Amygdala (tissue), 56 donors: ENCODE measurements around the gene EEF2.
"Not testable (repeated sequence)": the region's sequence is repeated elsewhere in the genome, so short reads cannot be mapped to it uniquely, and the experiment has no call there.

Experiments used
- DNase-seq, 56 donors: peaks; one replicate each; lab custom pipeline; 2025; lab: John Stamatoyannopoulos, UW

EEF2 gene

DNA sequence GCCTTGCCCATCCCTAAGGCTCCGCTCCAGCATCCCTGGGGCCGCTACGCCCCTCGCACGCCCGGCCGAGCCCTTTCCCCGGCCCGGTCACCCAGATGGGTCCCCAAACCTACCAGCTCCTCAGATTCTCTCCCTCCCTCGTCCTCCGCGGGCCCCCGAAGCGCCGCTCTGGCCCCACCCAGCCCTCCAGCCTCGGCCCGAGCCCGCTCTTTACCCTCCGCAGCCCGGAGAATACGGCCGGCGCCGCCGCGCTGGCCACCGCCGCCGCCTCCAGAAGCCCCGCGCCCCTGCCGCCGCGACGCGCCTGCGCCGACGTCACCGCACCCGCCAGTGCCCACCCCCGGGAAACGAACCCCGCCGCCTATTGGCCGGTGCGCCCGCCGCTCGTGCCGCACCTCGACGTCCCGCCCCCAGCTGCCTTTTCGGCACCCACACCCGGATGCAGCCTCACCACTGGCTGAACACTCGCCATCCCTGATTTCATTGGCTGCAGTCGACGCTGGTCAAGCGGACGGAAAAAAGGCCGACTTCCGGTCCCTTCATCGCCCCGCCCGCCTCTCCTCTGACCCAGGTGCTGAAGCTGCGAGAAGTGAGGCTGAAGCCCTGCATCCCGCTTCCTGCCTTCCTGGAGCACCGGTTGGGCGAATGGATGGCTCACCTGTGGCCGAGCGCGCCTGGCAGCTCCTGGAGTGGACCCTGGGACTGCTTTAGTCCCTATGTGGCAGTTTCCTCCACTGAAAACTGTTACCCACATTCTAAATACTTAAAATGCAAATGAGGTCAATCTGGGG is 14.3 kb downstream of the EEF2 start, which contains the start of gene DAPK3:
Gene DAPK3, minus strand, starts transcription at position 292 of the 791 bp plus-strand sequence. CDS start 1,364 bp downstream, outside the sequence.
- DNase-seq: peak; percentile 69 to 98 (median 96)

DNA sequence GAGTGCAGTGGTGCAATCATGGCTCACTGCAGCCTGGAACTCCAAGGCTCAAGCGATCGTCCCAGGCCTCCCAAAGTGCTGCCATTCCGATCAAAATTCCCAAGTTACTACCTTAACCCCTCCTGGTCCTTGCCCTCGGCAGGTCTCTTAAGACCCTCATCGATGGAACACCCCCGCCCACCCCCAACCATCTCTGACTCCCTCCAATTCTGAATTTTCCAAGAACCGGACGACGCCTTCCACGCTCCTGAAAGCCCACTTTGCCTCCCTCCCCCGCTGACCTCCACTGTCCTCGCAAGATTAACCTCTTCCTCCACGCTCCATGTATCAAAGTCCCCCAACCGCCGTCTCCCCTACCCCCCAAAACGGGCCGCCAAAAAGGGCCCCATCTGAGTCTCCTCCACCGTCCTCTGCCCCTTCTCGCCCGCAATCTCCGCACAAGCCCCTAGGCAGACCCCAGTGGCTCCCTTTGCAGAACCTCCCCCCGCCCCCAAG is 14.9 kb downstream of the EEF2 start:
- no peak for DNase-seq

- no peak for DNase-seq
Measured at GRCh38 chr19:3969435-3970312, 15.6 kb downstream of the EEF2 start.

DNA sequence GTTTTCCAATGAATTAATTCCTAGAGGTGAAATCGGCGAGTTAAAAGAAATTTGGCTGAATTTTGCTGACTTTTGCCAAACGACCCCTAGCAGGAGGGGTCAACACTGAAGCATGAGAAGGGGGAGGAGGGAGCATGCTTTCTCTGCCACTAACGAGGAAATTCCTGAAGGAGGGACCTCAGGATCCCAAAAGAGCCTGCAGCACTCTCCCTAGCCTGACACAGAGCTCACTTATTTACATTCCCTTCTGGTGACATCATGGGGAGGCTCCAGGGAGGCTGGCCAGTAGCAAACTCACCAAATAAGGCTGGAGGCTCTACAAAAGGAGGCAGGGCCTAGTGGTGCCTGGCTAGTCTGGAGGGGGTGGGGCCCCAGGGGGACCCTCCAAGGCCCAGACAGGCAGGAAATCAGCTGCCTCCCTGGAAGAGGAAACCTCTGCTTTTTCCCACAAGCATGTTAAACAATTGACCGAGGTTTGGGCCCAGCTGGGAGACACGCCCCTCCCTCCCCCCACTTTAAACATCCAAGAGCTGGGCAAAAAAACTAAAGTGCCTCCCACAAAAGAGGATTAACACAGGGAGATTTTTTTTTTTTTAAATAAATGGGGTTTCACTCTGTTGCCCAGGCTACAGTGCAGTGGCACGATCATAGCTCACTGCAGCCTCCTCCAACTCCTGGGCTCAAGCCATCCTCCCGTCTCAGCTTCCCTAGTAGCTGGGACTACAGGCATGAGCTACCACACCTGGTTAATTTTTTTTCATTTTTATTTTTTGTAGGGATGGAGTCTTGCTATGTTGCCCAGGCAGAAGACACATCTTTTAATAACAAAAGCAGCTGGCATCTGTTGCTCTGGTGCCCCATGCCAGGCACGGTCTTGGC is 16.5 kb downstream of the EEF2 start:
- peak in 10 of 56 donors; percentile 8 to 58 (median 27) for DNase-seq

- not testable (repeated sequence) for DNase-seq
Measured at GRCh38 chr19:3967983-3968382, 17.3 kb downstream of the EEF2 start.

DNA sequence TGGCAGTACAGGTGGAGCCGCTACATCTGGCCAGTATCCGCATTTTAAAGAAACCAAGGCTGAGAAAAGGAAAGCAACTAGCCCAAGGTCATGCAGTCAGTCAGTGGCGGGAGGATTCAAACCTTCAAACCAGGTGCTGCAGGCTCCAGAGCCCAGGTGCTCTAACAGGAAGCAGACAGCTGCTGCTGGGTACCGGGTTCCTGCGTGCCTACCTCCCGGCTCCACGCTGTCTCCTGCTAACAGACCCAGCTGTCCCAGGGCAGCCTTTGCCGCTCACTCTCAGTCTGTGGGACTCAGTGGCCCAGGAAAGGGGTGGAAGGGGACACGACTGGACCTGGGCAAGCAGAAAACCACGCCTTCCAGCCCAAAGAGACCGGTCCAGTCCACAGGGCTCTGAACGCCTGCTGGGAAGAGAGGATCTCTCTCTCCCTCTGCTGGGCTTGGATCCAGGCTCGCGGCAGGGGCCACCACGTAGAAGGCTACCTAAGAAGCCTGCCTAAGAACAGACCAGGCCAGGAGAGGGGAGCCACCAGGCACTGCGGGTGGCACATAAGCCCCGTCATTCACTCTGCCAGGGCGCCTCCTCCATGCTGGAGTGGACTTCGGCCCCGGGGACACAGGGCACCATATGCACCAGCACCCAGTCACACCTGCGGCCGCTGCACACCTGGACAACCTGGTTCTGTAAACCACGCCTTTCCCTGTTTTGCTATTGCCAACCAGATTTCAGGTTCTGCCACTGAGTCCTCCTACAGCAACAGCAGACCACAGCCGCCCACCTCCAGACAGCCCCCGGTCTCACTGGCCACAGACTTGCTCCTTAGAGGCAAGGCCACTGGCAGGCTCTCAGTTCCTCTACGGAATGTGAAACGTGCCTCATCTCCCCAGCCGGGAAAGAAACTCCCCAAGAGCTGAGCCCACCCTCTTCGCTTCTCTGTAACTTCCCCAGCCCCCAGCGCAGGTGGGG is 18.9 kb downstream of the EEF2 start:
- no peak for DNase-seq

- DNase-seq: no peak
Measured at GRCh38 chr19:3964256-3965194, 20.7 kb downstream of the EEF2 start.

DNA sequence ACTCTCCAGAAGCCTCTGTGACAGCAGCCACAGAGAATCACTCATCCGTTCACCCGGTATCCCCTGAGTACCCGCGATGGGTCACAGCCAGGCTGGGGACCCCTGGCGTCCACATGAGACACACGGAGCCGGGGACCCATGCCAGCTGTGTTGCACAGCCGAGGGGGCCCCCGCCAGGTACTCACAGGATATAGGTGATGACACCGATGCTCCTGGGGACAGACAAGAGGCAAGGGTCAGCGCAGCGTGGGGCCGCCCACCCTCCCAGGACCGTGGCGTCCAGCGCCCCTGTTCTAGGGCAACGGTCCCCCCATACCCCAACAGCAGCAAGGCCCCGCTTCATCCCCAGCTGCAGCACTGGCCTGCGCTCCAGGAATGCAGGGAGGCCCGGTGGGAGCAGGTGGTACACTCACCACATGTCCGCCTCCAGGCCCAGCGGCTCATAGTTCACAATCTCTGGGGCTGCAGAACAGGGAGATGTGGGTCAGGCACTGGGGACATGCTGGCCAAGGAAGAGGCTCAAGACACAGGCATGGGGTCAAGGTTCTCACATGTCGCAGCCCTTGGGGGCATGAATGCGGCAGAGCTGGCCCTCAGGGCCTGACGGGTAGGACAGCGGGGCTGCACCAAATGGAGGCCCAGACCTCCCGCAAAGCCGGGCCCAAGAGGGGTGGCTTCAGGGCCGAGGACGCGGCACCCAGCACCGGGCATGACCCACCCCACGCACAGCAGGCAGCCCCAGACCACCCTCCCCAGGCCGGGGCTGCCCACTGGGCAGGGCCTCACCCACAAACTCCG is 21.6 kb downstream of the EEF2 start:
- no peak for DNase-seq

DNA sequence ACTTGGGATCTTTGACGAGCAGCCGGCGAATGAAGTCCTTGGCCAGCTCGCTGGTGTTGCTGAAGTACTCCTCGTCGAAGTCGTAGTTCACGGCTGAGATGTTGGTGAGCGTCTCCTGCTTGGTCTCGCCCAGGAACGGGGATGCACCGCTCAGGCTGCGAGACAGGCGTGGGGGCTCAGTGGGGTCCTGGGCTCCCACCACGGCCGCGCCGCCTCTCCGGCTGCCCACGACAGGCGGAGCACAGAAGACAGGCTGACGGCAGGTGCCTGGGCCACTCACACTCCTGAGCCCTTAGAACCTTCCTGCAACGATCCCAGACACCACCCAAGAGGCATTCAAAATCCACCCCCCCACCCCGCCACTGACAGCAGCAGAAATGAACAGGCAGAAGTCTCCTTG is 24.3 kb downstream of the EEF2 start:
- no peak for DNase-seq

DNA sequence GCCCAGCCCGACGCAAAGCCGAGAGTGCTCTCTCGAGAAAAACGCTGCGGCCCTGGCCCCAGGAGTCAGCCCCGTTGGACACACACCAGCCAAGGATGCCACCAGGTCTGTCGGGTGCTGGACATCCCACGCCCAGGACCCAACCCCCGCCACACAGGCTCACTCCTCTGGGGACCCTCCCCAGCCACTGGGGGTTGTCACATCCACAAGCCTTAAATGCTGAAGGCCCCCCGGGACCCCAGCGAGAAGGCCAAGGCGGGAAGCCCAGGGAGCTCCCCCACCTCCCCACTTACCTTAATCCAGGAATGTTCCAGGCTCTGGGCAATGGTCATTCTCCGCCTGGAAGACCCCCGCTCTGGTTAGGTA is 25.5 kb downstream of the EEF2 start:
- no peak for DNase-seq

- no peak for DNase-seq
Measured at GRCh38 chr19:3958836-3959765, 26.2 kb downstream of the EEF2 start.

DNA sequence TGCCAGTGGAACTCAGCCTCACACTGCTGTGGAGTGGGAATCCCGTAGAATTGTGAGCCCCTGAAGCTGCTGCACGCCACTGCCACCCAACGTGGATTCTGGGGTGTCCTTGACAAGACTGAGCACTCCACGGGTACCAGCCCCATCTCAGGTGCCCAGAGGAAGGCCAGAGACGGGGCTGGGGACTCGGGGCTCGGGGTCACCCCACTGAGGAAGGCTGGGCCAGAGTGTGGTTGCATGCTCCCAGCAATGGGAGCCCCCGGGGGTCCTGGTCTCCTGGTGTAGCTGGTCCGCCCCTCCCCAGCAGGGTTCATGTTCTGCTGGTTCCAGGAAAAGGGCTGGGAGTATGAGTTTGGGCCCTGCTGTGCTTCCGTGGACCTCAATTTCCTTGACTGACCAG is 29.6 kb downstream of the EEF2 start:
- DNase-seq: no peak

DNA sequence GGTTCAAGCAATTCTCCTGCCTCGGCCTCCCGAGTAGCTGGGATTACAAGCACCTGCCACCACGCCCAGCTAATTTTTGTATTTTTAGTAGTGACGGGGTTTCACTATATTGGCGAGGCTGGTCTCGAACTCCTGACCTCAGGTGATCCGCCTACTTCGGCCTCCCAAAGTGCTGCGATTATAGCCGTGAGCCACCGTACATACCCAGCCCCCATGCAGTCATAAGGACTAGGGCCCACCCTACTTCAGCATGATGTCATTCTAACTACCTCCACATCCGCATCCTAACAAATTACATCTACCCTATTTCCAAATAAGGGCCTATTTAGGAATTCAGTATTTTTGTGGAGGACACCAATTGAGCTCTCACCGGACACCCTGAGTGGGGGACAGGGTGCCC is 30.0 kb downstream of the EEF2 start:
- not testable (repeated sequence) for DNase-seq

GRCh38 chr19:3954107-3954506 is 31.2 kb downstream of the EEF2 start:
- no peak for DNase-seq

GRCh38 chr19:3952755-3953276 is 32.4 kb downstream of the EEF2 start:
- not testable (repeated sequence) for DNase-seq
